Smooth muscle cell of the coronary artery (primary cell): ENCODE results near the gene OR5T2. TPM values are rescaled to one million over a fixed set of nuclear protein-coding genes. Genes with fewer than 3 reads are reported as not detected.

Experiments used
- total RNA-seq: library from RNA; depleted of rRNA; stranded (reverse); fragments of >200 nt; gene quantifications from 2 replicates; pipeline ENCODE4 v1.2.3, GENCODE V29; 2014; ENCODE audit warnings: low replicate concordance

OR5T2 gene
- total RNA-seq: not detected in 2 replicates

DNA sequence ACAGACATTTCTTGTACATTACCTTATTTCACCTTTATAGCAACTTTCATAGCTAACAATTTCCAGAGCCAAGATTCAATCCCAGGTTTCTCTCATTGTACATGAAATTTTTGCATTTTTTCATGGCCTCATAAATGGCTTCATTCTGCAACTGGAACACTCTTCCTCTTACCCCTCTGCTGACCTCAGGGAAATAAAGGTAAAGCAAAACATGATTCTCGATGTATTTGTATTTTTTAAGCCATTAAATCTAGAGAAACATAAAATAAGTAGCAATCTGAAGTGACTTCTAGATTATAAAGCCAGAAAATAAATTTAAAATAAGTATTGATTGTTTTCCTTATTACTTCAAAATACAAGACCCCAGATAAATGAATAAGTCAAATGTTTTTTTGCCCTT is at the start of gene OR5T2:
OR5T2 (minus strand) TSS at position 101 of the 400 bp plus-strand sequence. CDS start 1,193 bp downstream, outside the sequence.

DNA sequence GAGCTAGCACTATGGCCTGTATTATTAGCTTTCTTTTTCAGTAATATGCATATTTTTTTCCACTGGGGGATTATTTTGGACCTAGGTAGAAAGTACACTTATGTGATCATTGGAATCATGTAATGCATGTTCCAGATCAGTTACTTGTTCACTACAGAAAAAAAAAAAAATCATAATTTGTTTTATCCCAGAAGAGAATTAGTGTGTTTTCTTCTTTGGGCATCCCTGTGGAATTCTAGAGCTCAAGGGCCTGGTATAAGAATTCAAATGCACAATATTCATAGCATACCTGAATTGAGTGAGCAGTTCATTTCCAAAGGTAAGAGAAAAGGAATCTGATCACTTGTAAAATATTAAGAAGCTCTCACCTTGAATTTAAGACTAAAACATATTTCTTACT is 39.8 kb upstream of the OR5T2 start, which contains the start of gene OR5T1:
OR5T1 (plus strand) TSS at position 301 of the 400 bp plus-strand sequence. CDS start 1,485 bp downstream, outside the sequence.

DNA sequence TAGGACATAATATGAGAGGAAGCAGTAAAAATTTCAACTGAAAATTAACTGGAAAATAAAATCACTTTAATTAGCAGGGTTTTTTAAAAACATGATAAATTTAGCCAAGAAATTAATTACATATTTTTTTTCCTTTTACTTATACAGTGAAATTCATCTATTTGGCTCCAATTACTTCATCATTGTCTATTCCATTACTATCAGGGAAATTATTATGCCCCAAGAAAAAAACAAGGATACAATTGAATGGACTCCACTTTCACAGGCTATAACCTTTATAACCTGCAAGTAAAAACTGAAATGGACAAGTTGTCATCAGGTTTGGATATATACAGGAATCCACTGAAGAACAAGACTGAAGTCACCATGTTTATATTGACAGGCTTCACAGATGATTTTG is 17.9 kb upstream of the OR5T2 start, which contains the start of gene OR5T3:
OR5T3 (plus strand) TSS at position 301 of the 400 bp plus-strand sequence; CDS start at position 301, 0 bp downstream.

Other genes with a start within 250 kb of the OR5T2 start
- not detected in 2 replicates for gene OR5F1, start 239.6 kb downstream of the OR5T2 start, total RNA-seq
- gene OR5AS1, start 206.6 kb downstream of the OR5T2 start, total RNA-seq: not detected in 2 replicates
- gene OR8I2, start 140.9 kb downstream of the OR5T2 start, total RNA-seq: not detected in 2 replicates
- gene OR8H2, start 130.6 kb downstream of the OR5T2 start, total RNA-seq: not detected in 2 replicates
- not detected in 2 replicates for gene OR8H3, start 111.9 kb downstream of the OR5T2 start, total RNA-seq
- gene OR8J3, start 94.1 kb downstream of the OR5T2 start, total RNA-seq: not detected in 2 replicates
- not detected in 2 replicates for gene OR8K5, start 73.9 kb downstream of the OR5T2 start, total RNA-seq
- not detected in 2 replicates for gene OR5J2, start 57.6 kb downstream of the OR5T2 start, total RNA-seq
- gene OR5T3, start 18.0 kb upstream of the OR5T2 start, total RNA-seq: not detected in 2 replicates
- not detected in 2 replicates for gene OR5T1, start 39.9 kb upstream of the OR5T2 start, total RNA-seq
- not detected in 2 replicates for gene OR8H1, start 58.0 kb upstream of the OR5T2 start, total RNA-seq
- gene OR8K3, start 80.9 kb upstream of the OR5T2 start, total RNA-seq: not detected in 2 replicates
- gene OR8K1, start 111.8 kb upstream of the OR5T2 start, total RNA-seq: not detected in 2 replicates
- not detected in 2 replicates for gene OR8J1, start 120.0 kb upstream of the OR5T2 start, total RNA-seq
- not detected in 2 replicates for gene OR8U1, start 141.4 kb upstream of the OR5T2 start, total RNA-seq
- gene OR5AL1, start 178.4 kb upstream of the OR5T2 start, total RNA-seq: not detected in 2 replicates
- gene OR5M3, start 239.1 kb upstream of the OR5T2 start, total RNA-seq: not detected in 2 replicates